Upper lobe of left lung (tissue), 4 donors: ENCODE results near the gene RBM5.
"Not testable (repeated sequence)": the region's sequence is repeated elsewhere in the genome, so short reads cannot be mapped to it uniquely, and the experiment has no call there.

Experiments used
- POLR2A ChIP-seq, 4 donors: fragments of 450-650 bp; IDR thresholded peaks; one replicate each; pipeline ENCODE4 v1.5.1; 2016 to 2017; ENCODE audit warnings: antibody characterized with exemption in 4 of 4, mild to moderate bottlenecking in 2 of 4
- POLR2AphosphoS5 ChIP-seq, 2 donors: sonication (generic); formaldehyde crosslinking; IDR thresholded peaks; one replicate each; pipeline ENCODE4 v1.5.1; 2017; ENCODE audit warnings: antibody characterized with exemption in 2 of 2
- TF ChIP-seq, protein P1 (sequence below), 6 experiments: fragments of 450-650 bp in 4 of 6; fragments of 200-600 bp in 2 of 6; sonication (generic) in 2 of 6; IDR thresholded peaks; one replicate each; pipeline ENCODE4 v1.5.1; 2016 to 2019; ENCODE audit warnings: antibody characterized with exemption in 6 of 6

DNA sequence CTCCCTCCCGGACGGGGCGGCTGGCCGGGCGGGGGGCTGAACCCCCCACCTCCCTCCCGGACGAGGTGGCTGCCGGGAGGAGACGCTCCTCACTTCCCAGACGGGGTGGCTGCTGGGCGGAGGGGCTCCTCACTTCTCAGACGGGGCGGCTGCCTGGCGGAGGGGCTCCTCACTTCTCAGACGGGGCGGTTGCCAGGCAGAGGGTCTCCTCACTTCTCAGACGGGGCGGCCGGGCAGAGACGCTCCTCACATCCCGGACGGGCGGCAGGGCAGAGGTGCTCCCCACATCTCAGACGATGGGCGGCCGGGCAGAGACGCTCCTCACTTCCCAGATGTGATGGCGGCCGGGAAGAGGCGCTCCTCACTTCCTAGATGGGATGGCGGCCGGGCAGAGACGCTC, 3.8 kb upstream of the RBM5 start:
- TF ChIP-seq POLR2A, POLR2AphosphoS5 (IDR thresholded peaks at IDR 0.05): not testable (repeated sequence)
- TF ChIP-seq, protein P1, sequence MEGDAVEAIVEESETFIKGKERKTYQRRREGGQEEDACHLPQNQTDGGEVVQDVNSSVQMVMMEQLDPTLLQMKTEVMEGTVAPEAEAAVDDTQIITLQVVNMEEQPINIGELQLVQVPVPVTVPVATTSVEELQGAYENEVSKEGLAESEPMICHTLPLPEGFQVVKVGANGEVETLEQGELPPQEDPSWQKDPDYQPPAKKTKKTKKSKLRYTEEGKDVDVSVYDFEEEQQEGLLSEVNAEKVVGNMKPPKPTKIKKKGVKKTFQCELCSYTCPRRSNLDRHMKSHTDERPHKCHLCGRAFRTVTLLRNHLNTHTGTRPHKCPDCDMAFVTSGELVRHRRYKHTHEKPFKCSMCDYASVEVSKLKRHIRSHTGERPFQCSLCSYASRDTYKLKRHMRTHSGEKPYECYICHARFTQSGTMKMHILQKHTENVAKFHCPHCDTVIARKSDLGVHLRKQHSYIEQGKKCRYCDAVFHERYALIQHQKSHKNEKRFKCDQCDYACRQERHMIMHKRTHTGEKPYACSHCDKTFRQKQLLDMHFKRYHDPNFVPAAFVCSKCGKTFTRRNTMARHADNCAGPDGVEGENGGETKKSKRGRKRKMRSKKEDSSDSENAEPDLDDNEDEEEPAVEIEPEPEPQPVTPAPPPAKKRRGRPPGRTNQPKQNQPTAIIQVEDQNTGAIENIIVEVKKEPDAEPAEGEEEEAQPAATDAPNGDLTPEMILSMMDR (IDR thresholded peaks at IDR 0.05), result not testable (repeated sequence)
